Vagina (tissue), 2 donors: Measurements from ENCODE around the gene KRTAP10-12.

Experiments used
- POLR2A ChIP-seq, 2 donors: fragments of 450-650 bp; IDR thresholded peaks; one replicate each; pipeline ENCODE4 v1.6.1; 2017; ENCODE audit warnings: antibody characterized with exemption in 2 of 2, mild to moderate bottlenecking in 2 of 2, moderate library complexity in 2 of 2
- POLR2AphosphoS5 ChIP-seq, 2 donors: sonication (generic); formaldehyde crosslinking; IDR thresholded peaks; one replicate each; pipeline ENCODE4 v1.9.0; 2017; ENCODE audit warnings: antibody characterized with exemption in 2 of 2, mild to moderate bottlenecking in 2 of 2, low read depth in 1 of 2; ENCODE audit not compliant: insufficient read depth in 1 of 2
- TF ChIP-seq, protein P1 (sequence below), 3 experiments: fragments of 450-650 bp in 2 of 3; fragments of 200-600 bp in 1 of 3; sonication (generic) in 1 of 3; IDR thresholded peaks; one replicate each; pipeline ENCODE4 v1.5.1; 2017 to 2019; ENCODE audit warnings: antibody characterized with exemption in 3 of 3, mild to moderate bottlenecking in 2 of 3, moderate library complexity in 2 of 3

DNA sequence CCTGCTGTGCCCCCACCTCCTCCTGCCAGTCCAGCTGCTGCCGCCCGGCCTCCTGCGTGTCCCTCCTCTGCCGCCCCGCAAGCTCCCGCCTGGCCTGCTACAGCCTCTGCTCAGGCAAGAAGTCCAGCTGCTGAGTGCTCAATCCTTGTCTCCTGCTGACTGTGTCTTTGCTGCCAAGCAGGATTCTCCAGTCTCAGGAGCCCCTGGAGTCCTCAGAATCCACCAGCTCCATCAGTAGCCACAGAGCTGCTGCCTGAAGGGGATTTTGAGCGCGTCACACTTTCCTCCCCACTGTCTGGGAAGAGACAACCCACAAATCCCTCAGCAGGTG is 49.8 kb upstream of the KRTAP10-12 start:
- TF ChIP-seq, protein P1, sequence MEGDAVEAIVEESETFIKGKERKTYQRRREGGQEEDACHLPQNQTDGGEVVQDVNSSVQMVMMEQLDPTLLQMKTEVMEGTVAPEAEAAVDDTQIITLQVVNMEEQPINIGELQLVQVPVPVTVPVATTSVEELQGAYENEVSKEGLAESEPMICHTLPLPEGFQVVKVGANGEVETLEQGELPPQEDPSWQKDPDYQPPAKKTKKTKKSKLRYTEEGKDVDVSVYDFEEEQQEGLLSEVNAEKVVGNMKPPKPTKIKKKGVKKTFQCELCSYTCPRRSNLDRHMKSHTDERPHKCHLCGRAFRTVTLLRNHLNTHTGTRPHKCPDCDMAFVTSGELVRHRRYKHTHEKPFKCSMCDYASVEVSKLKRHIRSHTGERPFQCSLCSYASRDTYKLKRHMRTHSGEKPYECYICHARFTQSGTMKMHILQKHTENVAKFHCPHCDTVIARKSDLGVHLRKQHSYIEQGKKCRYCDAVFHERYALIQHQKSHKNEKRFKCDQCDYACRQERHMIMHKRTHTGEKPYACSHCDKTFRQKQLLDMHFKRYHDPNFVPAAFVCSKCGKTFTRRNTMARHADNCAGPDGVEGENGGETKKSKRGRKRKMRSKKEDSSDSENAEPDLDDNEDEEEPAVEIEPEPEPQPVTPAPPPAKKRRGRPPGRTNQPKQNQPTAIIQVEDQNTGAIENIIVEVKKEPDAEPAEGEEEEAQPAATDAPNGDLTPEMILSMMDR (IDR thresholded peaks at IDR 0.05) = no peak
- TF ChIP-seq POLR2AphosphoS5 (IDR thresholded peaks at IDR 0.05; ENCODE audit: insufficient read depth in 1 of 2, low read depth in 1 of 2) (no peak), POLR2A (IDR thresholded peaks at IDR 0.05) (no peak)
